Testis (tissue), 3 donors: ENCODE data around the gene UBXN4. TPM values are rescaled to one million over a fixed set of nuclear protein-coding genes. Genes with fewer than 3 reads are reported as not detected.

ENCODE experiments used
- DNase-seq: peaks from one replicate; pipeline ENCODE4 v3.0.0-alpha.2; 2019
- H3K27ac ChIP-seq, 2 donors: fragments of 200-600 bp; sonication (generic); one replicate each; pipeline ENCODE4 v1.5.1; 2019
- H3K27me3 ChIP-seq: fragments of 200-600 bp; sonication (generic); one replicate; pipeline ENCODE4 v1.5.1; 2019
- H3K36me3 ChIP-seq: fragments of 200-600 bp; sonication (generic); one replicate; pipeline ENCODE4 v1.5.1; 2017; ENCODE audit warnings: low read depth; ENCODE audit errors: missing control alignments
- H3K4me1 ChIP-seq: fragments of 200-600 bp; sonication (generic); one replicate; pipeline ENCODE4 v1.5.1; 2019
- H3K4me3 ChIP-seq, 2 donors: fragments of 200-600 bp; sonication (generic); one replicate each; pipeline ENCODE4 v1.5.1; 2017 to 2019
- H3K9me3 ChIP-seq: fragments of 200-600 bp; sonication (generic); one replicate; pipeline ENCODE4 v1.5.1; 2017
- POLR2A ChIP-seq: fragments of 450-650 bp; IDR thresholded peaks from one replicate; pipeline ENCODE4 v1.6.1; 2017; ENCODE audit warnings: antibody characterized with exemption, mild to moderate bottlenecking, moderate library complexity
- WGBS, 2 donors: methylation state at CpG; one replicate each; pipeline ENCODE4 v1.1.5; 2018; 5-methylcytosine and 5-hydroxymethylcytosine counted together
- intact Hi-C: fragments of 100-400 bp; cut with DNase I; formaldehyde crosslinking; loops from one replicate; pipeline ENCODE4 v1.15.1; 2023; ENCODE audit warnings: low total_unique reads
- polyA plus RNA-seq: library from polyadenylated mRNA; stranded (reverse); fragments of 350-450 nt; fragmentation: Illumina TruSeq; extraction: RNeasy Lipid Tissue Mini Kit (QIAGEN cat#74804); gene quantifications from one replicate; pipeline ENCODE4 v1.2.3, GENCODE V29; 2014; ENCODE audit warnings: low read depth, low replicate concordance; ENCODE audit not compliant: insufficient read depth
- total RNA-seq, 2 donors: library from RNA; depleted of rRNA; stranded (reverse); fragments of >200 nt; gene quantifications; one replicate each; pipeline ENCODE4 v1.2.3, GENCODE V29; 2016
- TF ChIP-seq, protein P1 (sequence below), 3 experiments: fragments of 450-650 bp in 2 of 3; fragments of 200-600 bp in 1 of 3; sonication (generic) in 1 of 3; IDR thresholded peaks; one replicate each; pipeline ENCODE4 v1.5.1; 2016 to 2019; ENCODE audit warnings: antibody characterized with exemption in 3 of 3, mild to moderate bottlenecking in 2 of 3, moderate library complexity in 1 of 3

The UBXN4 gene
- total and polyA plus RNA-seq, 3 donors from 2014 or later, result 60.9 to 94.0 (median 87.7) TPM

GRCh38 chr2:135822855-135823254 is 81.2 kb downstream of the UBXN4 start:
- Histone ChIP-seq H3K9me3 (no peaks in the 10 kb centered on the region), H3K4me3 (no peak overlapping the region), H3K27ac (no peak overlapping the region), H3K36me3 (no peaks in the 10 kb centered on the region), H3K27me3 (no peaks in the 10 kb centered on the region), H3K4me1 (no peaks in the 10 kb centered on the region)
- intact Hi-C loops, result no loop called here
- no peak for DNase-seq
- WGBS, 2 donors, result 92 to 93% methylated on average over 1 of the region's 1 CpG
- no peak for TF ChIP-seq POLR2A
- TF ChIP-seq, protein P1, sequence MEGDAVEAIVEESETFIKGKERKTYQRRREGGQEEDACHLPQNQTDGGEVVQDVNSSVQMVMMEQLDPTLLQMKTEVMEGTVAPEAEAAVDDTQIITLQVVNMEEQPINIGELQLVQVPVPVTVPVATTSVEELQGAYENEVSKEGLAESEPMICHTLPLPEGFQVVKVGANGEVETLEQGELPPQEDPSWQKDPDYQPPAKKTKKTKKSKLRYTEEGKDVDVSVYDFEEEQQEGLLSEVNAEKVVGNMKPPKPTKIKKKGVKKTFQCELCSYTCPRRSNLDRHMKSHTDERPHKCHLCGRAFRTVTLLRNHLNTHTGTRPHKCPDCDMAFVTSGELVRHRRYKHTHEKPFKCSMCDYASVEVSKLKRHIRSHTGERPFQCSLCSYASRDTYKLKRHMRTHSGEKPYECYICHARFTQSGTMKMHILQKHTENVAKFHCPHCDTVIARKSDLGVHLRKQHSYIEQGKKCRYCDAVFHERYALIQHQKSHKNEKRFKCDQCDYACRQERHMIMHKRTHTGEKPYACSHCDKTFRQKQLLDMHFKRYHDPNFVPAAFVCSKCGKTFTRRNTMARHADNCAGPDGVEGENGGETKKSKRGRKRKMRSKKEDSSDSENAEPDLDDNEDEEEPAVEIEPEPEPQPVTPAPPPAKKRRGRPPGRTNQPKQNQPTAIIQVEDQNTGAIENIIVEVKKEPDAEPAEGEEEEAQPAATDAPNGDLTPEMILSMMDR (IDR thresholded peaks at IDR 0.05), result no peak

DNA sequence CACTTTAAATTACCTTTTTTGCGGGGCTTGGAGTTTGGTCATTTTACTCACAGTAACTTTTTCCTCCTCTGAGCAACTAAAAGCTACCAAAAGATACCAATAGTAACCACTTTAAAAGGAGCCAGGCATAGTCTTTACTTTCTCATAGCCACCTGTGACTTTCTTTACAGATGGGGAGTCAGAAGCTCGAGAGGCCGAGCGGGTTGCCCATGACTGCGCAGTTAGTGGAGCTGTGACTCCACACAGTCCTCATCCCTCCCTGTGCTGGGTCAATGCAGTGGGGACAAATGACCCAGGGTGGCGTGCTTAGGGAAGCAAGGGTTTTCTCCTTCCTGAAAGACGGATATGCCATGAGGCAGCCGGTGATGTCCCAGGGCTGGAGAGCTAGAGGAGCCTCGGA is 83.5 kb downstream of the UBXN4 start:
- intact Hi-C loops, result no loop called here
- H3K4me3 ChIP-seq, result no peak overlapping the region
- no peak overlapping the region for H3K27ac ChIP-seq
- no peaks in the 10 kb centered on the region for H3K27me3 ChIP-seq
- no peaks in the 10 kb centered on the region for H3K36me3 ChIP-seq
- TF ChIP-seq POLR2A, result no peak
- TF ChIP-seq, protein P1 (IDR thresholded peaks at IDR 0.05), result no peak
- no peaks in the 10 kb centered on the region for H3K4me1 ChIP-seq
- no peaks in the 10 kb centered on the region for H3K9me3 ChIP-seq
- 87% methylated on average over 8 to 9 of the region's 9 CpGs for WGBS, 2 donors
- no peak for DNase-seq

DNA sequence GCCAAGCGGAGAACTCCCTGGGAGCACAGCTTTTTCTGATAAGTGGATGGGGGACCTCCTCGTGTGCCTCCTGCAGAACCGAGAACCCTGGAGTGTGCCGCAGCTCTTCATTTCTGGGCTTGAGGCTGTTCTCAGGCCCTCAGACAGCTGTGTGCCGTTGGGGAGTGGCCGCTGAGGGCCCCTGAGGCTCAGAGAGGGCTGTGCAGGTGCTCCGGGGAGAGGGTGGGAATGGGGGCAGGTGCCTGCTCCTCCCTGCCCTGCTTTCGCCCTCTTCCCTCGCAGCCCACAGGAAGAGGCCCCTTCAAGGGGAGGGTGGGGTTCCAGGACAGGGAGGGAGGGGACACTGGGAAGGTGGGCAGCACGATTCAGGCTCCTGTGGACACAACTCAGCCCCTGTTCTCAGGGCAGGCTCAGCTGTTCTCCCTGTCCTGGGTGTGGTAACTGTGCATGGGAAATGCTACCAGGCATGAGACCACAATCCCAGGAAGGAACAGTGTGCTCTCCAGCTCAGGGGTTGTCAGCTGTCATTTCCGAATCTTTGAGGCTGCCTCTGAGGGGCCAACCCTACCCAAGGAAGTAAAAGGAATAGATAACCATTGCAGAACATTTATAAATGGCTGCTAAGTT is 84.0 kb downstream of the UBXN4 start:
- Histone ChIP-seq H3K27ac (no peak overlapping the region), H3K27me3 (no peaks in the 10 kb centered on the region), H3K4me1 (no peaks in the 10 kb centered on the region), H3K9me3 (no peaks in the 10 kb centered on the region), H3K36me3 (no peaks in the 10 kb centered on the region), H3K4me3 (no peak overlapping the region)
- WGBS, 2 donors, result 60 to 63% methylated on average over 1 to 11 of the region's 11 CpGs
- TF ChIP-seq POLR2A, result no peak
- TF ChIP-seq, protein P1 (IDR thresholded peaks at IDR 0.05), result no peak
- no peak for DNase-seq
- intact Hi-C loops, result no loop called here

DNA sequence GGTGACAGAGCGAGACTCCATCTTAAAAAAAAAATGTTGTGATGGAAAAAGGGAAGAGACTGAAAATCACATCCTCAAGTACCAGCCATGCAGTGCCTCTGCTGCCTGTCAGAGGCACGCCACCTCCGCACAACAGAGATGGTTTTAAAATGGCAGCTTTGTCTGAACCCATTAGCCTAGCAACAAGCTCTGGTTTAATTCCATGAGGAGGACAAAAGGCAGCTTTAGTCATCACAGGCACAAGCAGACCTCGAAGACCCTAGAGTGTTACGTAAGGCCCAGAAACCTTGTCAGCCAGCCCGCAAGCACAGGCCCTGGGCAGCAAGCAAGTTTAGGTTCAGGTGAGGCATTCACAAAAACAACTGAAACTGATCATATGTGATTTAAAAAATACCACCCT is 84.9 kb downstream of the UBXN4 start:
- intact Hi-C loops, result no loop called here
- Histone ChIP-seq H3K4me1 (no peaks in the 10 kb centered on the region), H3K36me3 (no peaks in the 10 kb centered on the region), H3K4me3 (no peak overlapping the region), H3K9me3 (no peaks in the 10 kb centered on the region), H3K27me3 (no peaks in the 10 kb centered on the region), H3K27ac (no peak overlapping the region)
- WGBS, 2 donors, result 89 to 91% methylated on average over 6 of the region's 6 CpGs
- no peak for DNase-seq
- TF ChIP-seq, protein P1 (IDR thresholded peaks at IDR 0.05), result no peak
- TF ChIP-seq POLR2A, result no peak
